Measurements from ENCODE around the gene RAB3B. TPM values are rescaled to one million over a fixed set of nuclear protein-coding genes. Genes with fewer than 3 reads are reported as not detected.

Gene RAB3B
- total RNA-seq, 1 donor: 77.3 TPM

DNA sequence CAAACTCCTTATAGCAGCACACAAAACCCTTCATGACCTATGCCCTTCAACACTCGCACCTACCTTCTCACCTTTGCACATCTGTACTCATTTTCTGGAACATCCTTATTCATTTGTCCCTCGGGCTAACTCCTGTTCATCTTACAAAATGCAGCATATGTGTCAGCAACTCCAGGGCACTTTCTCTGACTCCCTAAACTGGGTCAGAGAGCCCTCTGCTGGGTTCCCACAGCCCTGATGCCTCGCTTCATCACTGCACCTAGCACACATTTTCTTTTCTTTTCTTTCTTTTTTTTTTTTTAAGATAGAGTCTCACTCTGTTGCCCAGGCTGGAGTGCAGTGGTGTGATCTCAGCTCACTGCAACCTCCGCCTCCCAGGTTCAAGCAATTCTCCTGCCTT, 54.0 kb downstream of the RAB3B start:
- TF ChIP-seq, protein P1, sequence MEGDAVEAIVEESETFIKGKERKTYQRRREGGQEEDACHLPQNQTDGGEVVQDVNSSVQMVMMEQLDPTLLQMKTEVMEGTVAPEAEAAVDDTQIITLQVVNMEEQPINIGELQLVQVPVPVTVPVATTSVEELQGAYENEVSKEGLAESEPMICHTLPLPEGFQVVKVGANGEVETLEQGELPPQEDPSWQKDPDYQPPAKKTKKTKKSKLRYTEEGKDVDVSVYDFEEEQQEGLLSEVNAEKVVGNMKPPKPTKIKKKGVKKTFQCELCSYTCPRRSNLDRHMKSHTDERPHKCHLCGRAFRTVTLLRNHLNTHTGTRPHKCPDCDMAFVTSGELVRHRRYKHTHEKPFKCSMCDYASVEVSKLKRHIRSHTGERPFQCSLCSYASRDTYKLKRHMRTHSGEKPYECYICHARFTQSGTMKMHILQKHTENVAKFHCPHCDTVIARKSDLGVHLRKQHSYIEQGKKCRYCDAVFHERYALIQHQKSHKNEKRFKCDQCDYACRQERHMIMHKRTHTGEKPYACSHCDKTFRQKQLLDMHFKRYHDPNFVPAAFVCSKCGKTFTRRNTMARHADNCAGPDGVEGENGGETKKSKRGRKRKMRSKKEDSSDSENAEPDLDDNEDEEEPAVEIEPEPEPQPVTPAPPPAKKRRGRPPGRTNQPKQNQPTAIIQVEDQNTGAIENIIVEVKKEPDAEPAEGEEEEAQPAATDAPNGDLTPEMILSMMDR (IDR thresholded peaks at IDR 0.05; ENCODE audit: insufficient read depth, low read depth, low read length): peak; percentile 32
- H3K4me3 ChIP-seq (ENCODE audit: low read depth, low read length): no peak overlapping the region
- DNase-seq (ENCODE audit: low read depth): peak; percentile 43

DNA sequence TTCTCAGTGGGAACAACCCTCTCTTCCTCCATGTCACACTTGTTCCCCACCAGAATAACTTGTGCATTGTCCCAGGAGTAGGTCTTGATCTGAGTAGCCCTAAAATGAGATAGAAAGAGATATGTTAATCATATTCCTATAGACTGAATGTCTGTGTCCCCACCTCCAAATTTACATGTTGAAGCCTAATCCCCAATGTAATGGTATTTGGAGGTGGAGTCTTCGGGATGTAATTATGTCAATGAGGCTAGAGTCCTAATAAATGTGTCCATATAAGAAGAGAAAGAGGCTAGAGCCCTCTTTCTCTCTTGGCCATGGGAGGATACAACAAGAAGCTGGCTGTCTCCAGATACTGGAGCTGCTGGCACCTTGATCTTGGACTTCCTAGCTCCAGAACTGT, 57.2 kb downstream of the RAB3B start:
- no peak overlapping the region for H3K4me3 ChIP-seq (ENCODE audit: low read depth, low read length)
- DNase-seq (ENCODE audit: low read depth): no peak
- TF ChIP-seq, protein P1 (IDR thresholded peaks at IDR 0.05; ENCODE audit: insufficient read depth, low read depth, low read length): no peak

DNA sequence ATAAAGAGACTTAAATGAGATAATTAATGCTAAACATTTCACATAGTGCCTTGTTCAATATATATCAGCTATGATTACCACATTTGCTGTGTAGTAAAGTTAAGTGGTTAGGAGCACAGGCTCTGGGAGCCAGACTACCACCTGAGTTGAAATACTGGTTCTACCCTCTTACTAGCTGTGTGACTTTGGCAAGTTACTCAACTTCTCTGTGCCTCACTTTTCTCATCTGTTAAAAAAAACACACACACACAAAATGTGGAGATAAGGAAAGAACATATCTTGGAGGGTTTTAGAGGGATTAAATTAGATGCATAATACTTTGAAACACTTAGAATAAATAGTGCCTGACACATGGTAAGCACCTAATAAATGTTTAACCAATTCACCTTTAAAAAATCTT, 60.2 kb downstream of the RAB3B start:
- no peak overlapping the region for H3K4me3 ChIP-seq (ENCODE audit: low read depth, low read length)
- TF ChIP-seq, protein P1 (IDR thresholded peaks at IDR 0.05; ENCODE audit: insufficient read depth, low read depth, low read length): no peak
- DNase-seq (ENCODE audit: low read depth): no peak

DNA sequence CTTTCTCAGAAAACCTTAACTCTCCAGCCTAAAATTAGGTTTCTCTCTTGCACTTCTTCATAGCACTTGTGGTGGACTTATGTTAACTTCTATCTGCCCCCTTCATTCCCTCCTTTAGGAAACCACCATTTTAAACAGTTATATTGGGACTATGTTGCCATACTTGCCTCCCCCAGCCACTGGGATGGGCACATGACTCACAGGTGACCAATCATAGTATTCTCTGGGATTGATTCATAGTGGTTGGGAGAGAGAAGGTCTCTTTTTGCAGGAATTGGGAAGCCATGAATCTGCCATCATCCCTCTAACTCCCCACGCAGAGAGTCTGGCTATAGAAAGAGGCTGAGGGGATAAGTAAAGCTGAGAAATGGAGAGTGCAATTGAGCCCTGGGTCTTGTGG, 61.6 kb downstream of the RAB3B start:
- DNase-seq (ENCODE audit: low read depth): no peak
- no peak overlapping the region for H3K4me3 ChIP-seq (ENCODE audit: low read depth, low read length)
- TF ChIP-seq, protein P1 (IDR thresholded peaks at IDR 0.05; ENCODE audit: insufficient read depth, low read depth, low read length): no peak

DNA sequence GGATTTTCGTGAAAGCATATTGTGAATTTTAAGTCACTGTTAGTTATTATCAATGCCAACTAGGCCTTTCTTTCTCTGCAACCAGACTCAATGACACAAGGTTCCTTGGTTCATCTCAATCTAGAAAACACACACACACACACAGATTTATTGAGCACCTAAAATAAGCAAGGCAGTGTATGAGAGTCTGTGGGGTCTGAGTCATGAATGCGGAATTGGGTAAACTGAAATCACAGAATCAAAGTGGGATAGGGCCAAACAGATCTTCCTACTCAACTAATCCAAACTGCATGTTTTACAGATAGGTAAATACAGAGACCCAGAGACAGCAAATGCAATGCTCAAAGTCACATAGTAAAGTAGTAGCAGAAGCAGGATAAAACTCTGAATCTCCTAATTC, 63.5 kb downstream of the RAB3B start:
- TF ChIP-seq, protein P1 (IDR thresholded peaks at IDR 0.05; ENCODE audit: insufficient read depth, low read depth, low read length): no peak
- no peak overlapping the region for H3K4me3 ChIP-seq (ENCODE audit: low read depth, low read length)
- DNase-seq (ENCODE audit: low read depth): no peak

DNA sequence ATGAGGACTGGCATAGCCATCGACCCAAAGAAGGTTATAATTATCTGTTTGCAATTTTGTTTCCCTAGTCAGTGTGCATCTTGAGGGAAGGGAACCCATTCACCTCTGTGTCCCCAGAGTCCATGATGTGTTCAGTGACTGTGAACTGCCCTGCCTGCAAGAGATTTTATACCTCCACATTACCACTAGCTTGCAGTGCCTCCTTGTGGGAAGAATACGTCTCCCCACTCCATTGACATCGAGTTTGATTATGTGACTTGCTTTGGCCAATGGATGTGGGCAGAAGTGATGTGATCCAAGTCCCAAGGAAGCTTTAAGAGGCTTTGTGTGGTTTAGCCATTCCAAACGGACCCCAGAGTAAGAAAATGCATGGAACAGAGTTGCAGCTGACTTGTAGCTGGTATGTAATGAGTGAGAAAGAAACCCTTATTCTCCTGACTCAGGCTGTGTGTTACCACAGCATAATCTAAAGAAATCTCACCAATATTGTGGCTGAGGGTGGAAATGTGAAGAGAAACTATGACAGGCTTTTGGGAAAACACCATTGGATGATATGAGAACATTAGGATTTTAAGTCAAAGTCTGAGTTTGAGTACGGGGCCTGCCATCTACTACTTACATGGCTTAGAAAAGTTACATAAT, 64.2 kb downstream of the RAB3B start:
- no peak overlapping the region for H3K4me3 ChIP-seq (ENCODE audit: low read depth, low read length)
- TF ChIP-seq, protein P1 (IDR thresholded peaks at IDR 0.05; ENCODE audit: insufficient read depth, low read depth, low read length): peak; percentile 60
- peak; percentile 53 for DNase-seq (ENCODE audit: low read depth)

DNA sequence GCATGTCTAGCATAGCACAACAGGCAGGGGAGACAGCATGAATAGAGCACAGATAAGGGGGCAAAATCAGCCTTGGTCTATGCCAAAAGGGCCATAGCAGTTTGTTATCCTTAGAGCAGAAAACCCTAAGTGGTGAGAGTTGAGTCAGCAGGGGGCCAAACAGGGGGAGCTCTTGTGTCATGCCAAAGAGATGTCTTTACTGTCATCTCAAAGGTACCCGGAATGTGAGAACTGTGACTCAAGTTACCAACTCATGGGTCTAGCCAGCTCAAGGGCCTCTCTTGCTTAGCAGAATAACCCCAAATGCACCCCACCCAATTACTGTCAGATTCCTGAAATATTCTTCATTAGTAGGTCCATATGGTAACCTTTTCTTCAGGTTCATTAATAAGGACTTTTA, 66.0 kb downstream of the RAB3B start:
- no peak overlapping the region for H3K4me3 ChIP-seq (ENCODE audit: low read depth, low read length)
- TF ChIP-seq, protein P1 (IDR thresholded peaks at IDR 0.05; ENCODE audit: insufficient read depth, low read depth, low read length): no peak
- DNase-seq (ENCODE audit: low read depth): no peak

All from fibroblast of villous mesenchyme (primary cell).